HCT116 (cell line): ENCODE data around the gene LHPP. TPM values are rescaled to one million over a fixed set of nuclear protein-coding genes. Genes with fewer than 3 reads are reported as not detected.

Experiments used
- ATAC-seq: fragments of 200-7000 bp; cut with Tn5 transposase; 2 replicates; pipeline ENCODE4 v1.9.1; 2020; ENCODE audit warnings: mild to moderate bottlenecking, moderate library complexity
- BruUV-seq: library from RNA; stranded (reverse); fragments of 400-500 nt; replicated peaks from 2 replicates; lab custom pipeline; 2021; lab: Mats Ljungman, UMichigan
- CTCF ChIA-PET: fragments of 300-600 bp; sonication (Branson Sonifier 250); formaldehyde crosslinking; loops from one replicate; lab custom pipeline; 2021; ENCODE audit warnings: antibody characterized with exemption; lab: Charles Lee
- POLR2A ChIA-PET: fragments of 300-600, 350-600 bp; sonication (Branson Sonifier 250); formaldehyde crosslinking; loops from one replicate; lab custom pipeline; 2021; ENCODE audit warnings: antibody characterized with exemption; lab: Charles Lee
- RAD21 ChIA-PET, 2 experiments: fragments of 300-600 bp; sonication (Branson Sonifier 250); formaldehyde crosslinking; loops; one replicate each; lab custom pipeline; 2023; ENCODE audit warnings: low total read pairs in 2 of 2; ENCODE audit not compliant: uncharacterized antibody in 2 of 2, unreplicated experiment in 2 of 2, low non-redundant PET in 1 of 2; lab: Charles Lee
- DNase-seq: peaks from one replicate; pipeline ENCODE4 v3.0.0-alpha.2; 2010; ENCODE audit warnings: low read depth, low spot score
- H2AFZ ChIP-seq: fragments of 200-600 bp; shearing (Covaris generic), sonication (generic); 2 replicates; pipeline ENCODE4 v1.6.1; 2017; ENCODE audit warnings: low read depth, mixed run types, mixed read lengths, antibody characterized with exemption, low read length; ENCODE audit not compliant: poor library complexity, severe bottlenecking
- H3K27ac ChIP-seq: 2 replicates; pipeline ENCODE4 v1.5.1; 2012; ENCODE audit warnings: low read depth, low read length
- H3K27me3 ChIP-seq: fragments of 200-600 bp; sonication (generic); 2 replicates; pipeline ENCODE4 v1.6.1; 2016; ENCODE audit warnings: mixed run types, low read length, mixed read lengths; ENCODE audit not compliant: insufficient read depth
- H3K36me3 ChIP-seq, 2 experiments: fragments of 200-500 bp in 1 of 2; fragments of 200-600 bp in 1 of 2; sonication (Bioruptor generic) in 1 of 2; sonication (generic) in 1 of 2; 2 replicates each; pipeline versions ENCODE4 v1.5.1 to v1.6.1; 2014 to 2016; ENCODE audit warnings: low read length in 2 of 2, inconsistent platforms in 1 of 2, mixed read lengths in 1 of 2, mixed run types in 1 of 2; ENCODE audit not compliant: insufficient read depth in 2 of 2, control insufficient read depth in 1 of 2
- H3K4me1 ChIP-seq, 2 experiments: fragments of 200-600 bp in 1 of 2; sonication (generic) in 1 of 2; 2 replicates each; pipeline versions ENCODE4 v1.5.1 to v1.6.1; 2012 to 2017; ENCODE audit warnings: low read length in 2 of 2, inconsistent platforms in 1 of 2, mild to moderate bottlenecking in 1 of 2, mixed read lengths in 1 of 2, mixed run types in 1 of 2, moderate library complexity in 1 of 2; ENCODE audit not compliant: insufficient read depth in 2 of 2, control insufficient read depth in 1 of 2
- H3K4me2 ChIP-seq: fragments of 200-600 bp; sonication (generic); 2 replicates; pipeline ENCODE4 v1.6.1; 2017; ENCODE audit warnings: mixed run types, low read length, mixed read lengths
- H3K4me3 ChIP-seq, 2 experiments: fragments of 200-600 bp in 1 of 2; sonication (generic) in 1 of 2; replicated peaks in 1 of 2; 2 replicates each; pipeline ENCODE4 v1.5.1; 2011 to 2016; ENCODE audit warnings: low read length in 2 of 2, control low read depth in 1 of 2, low read depth in 1 of 2, mild to moderate bottlenecking in 1 of 2, mixed read lengths in 1 of 2, mixed run types in 1 of 2
- H3K79me2 ChIP-seq: fragments of 200-600 bp; sonication (generic); 2 replicates; pipeline ENCODE4 v1.6.1; 2017; ENCODE audit warnings: mild to moderate bottlenecking, mixed run types, low read length, moderate library complexity, mixed read lengths; ENCODE audit not compliant: insufficient read depth
- H3K9ac ChIP-seq: fragments of 200-600 bp; sonication (generic); 2 replicates; pipeline ENCODE4 v1.6.1; 2016; ENCODE audit warnings: low read length, mixed read lengths
- H3K9me2 ChIP-seq: fragments of 200-600 bp; sonication (generic), shearing (Covaris generic); 2 replicates; pipeline ENCODE4 v1.6.1; 2017; ENCODE audit warnings: mixed run types, mild to moderate bottlenecking, moderate library complexity; ENCODE audit not compliant: insufficient read depth
- H3K9me3 ChIP-seq, 2 experiments: fragments of 200-500 bp in 1 of 2; fragments of 200-600 bp in 1 of 2; sonication (Bioruptor generic) in 1 of 2; sonication (generic) in 1 of 2; 2 replicates each; pipeline ENCODE4 v1.6.1; 2014 to 2017; ENCODE audit warnings: low read length in 2 of 2, mixed read lengths in 2 of 2, inconsistent platforms in 1 of 2, low read depth in 1 of 2, mild to moderate bottlenecking in 1 of 2, mixed run types in 1 of 2, moderate library complexity in 1 of 2; ENCODE audit not compliant: control insufficient read depth in 1 of 2, insufficient read depth in 1 of 2
- H4K20me1 ChIP-seq: fragments of 200-600 bp; sonication (generic), shearing (Covaris generic); 2 replicates; pipeline ENCODE4 v1.6.1; 2017; ENCODE audit warnings: mixed run types, mild to moderate bottlenecking, moderate library complexity; ENCODE audit not compliant: insufficient read depth
- ATF3 ChIP-seq: IDR thresholded peaks from 2 replicates; pipeline ENCODE4 v1.6.1; 2012
- CEBPB ChIP-seq: IDR thresholded peaks from 2 replicates; pipeline ENCODE4 v1.6.1; 2012; ENCODE audit warnings: low read depth
- ELF1 ChIP-seq: IDR thresholded peaks from 2 replicates; pipeline ENCODE4 v1.6.1; 2012; ENCODE audit warnings: low read depth, borderline replicate concordance
- EZH2 ChIP-seq: fragments of 200-600 bp; sonication (generic); IDR thresholded peaks from 2 replicates; pipeline ENCODE4 v1.6.1; 2017; ENCODE audit warnings: antibody characterized with exemption, mixed run types
- EZH2phosphoT487 ChIP-seq: fragments of 200-600 bp; IDR thresholded peaks from 2 replicates; pipeline ENCODE4 v1.6.1; 2018; ENCODE audit warnings: antibody characterized with exemption, borderline replicate concordance
- FOSL1 ChIP-seq: IDR thresholded peaks from 2 replicates; pipeline ENCODE4 v1.6.1; 2012; ENCODE audit warnings: low read depth
- JUND ChIP-seq: IDR thresholded peaks from 2 replicates; pipeline ENCODE4 v1.6.1; 2012
- MAX ChIP-seq: IDR thresholded peaks from 2 replicates; pipeline ENCODE4 v1.6.1; 2012
- RAD21 ChIP-seq: IDR thresholded peaks from 2 replicates; pipeline ENCODE4 v1.6.1; 2012; ENCODE audit warnings: low read depth, mild to moderate bottlenecking
- SP1 ChIP-seq: IDR thresholded peaks from 2 replicates; pipeline ENCODE4 v1.6.1; 2012; ENCODE audit warnings: low read depth
- YY1 ChIP-seq: IDR thresholded peaks from 2 replicates; pipeline ENCODE4 v1.6.1; 2011; ENCODE audit warnings: low read length, low read depth, moderate library complexity, mild to moderate bottlenecking; ENCODE audit not compliant: insufficient replicate concordance; ENCODE audit errors: extremely low read depth
- ZBTB33 ChIP-seq: IDR thresholded peaks from 2 replicates; pipeline ENCODE4 v1.6.1; 2011; ENCODE audit warnings: mild to moderate bottlenecking, low read length, moderate library complexity; ENCODE audit not compliant: insufficient replicate concordance; ENCODE audit errors: extremely low read depth
- intact Hi-C: fragments of 100-400 bp; cut with micrococcal nuclease; formaldehyde crosslinking; loops from 2 replicates; pipeline ENCODE4 v1.10.0; 2022
- total RNA-seq: library from RNA; stranded (reverse); gene quantifications from one replicate; pipeline ENCODE4 v1.2.1, GENCODE V29; 2021; ENCODE audit not compliant: unreplicated experiment

The LHPP gene
- total RNA-seq, 1 experiment from 2014 or later: 45.8 TPM

GRCh38 chr10:124516181-124516580 is 54.6 kb downstream of the LHPP start:
- no peak overlapping the region for H2AFZ ChIP-seq
- ChIA-PET CTCF (no interaction called here), RAD21 (no interaction called here), POLR2A (no interaction called here)
- no peak overlapping the region for H3K9ac ChIP-seq
- no peaks in the 10 kb centered on the region for H4K20me1 ChIP-seq
- ATAC-seq: no peak
- BruUV-seq: no TSS peak
- no peak for DNase-seq
- peaks cover 4 to 6% of the 10 kb centered on the region in 2 experiments; a peak in 2 of 4 replicates for H3K4me1 ChIP-seq
- H3K4me3 ChIP-seq: no peak overlapping the region
- H3K27ac ChIP-seq: no peak overlapping the region
- H3K79me2 ChIP-seq: no peaks in the 10 kb centered on the region
- H3K9me2 ChIP-seq: no peaks in the 10 kb centered on the region
- TF ChIP-seq EZH2phosphoT487 (no peak), ZBTB33 (no peak), FOSL1 (no peak), ATF3 (no peak), RAD21 (no peak), ELF1 (no peak), EZH2 (no peak)
- H3K4me2 ChIP-seq: no peak overlapping the region
- H3K9me3 ChIP-seq: no peaks in the 10 kb centered on the region
- H3K36me3 ChIP-seq: no peaks in the 10 kb centered on the region
- H3K27me3 ChIP-seq: no peaks in the 10 kb centered on the region
- intact Hi-C loops: no loop called here

GRCh38 chr10:124516746-124517397 is 55.2 kb downstream of the LHPP start:
- Histone ChIP-seq H3K36me3 (no peaks in the 10 kb centered on the region), H3K4me2 (no peak overlapping the region), H3K4me1 (peaks cover 3% of the 10 kb centered on the region in 2 experiments; a peak in 2 of 4 replicates), H3K27ac (no peak overlapping the region), H3K9me3 (no peaks in the 10 kb centered on the region), H3K79me2 (no peaks in the 10 kb centered on the region), H2AFZ (no peak overlapping the region), H3K4me3 (no peak overlapping the region), H3K9ac (no peak overlapping the region), H3K9me2 (no peaks in the 10 kb centered on the region), H3K27me3 (no peaks in the 10 kb centered on the region), H4K20me1 (no peaks in the 10 kb centered on the region)
- CTCF ChIA-PET: no interaction called here
- intact Hi-C loops: no loop called here
- POLR2A ChIA-PET: no interaction called here
- RAD21 ChIA-PET: no interaction called here
- ATAC-seq: no peak
- DNase-seq: no peak
- BruUV-seq: no TSS peak
- TF ChIP-seq EZH2phosphoT487 (no peak), ZBTB33 (no peak), MAX (no peak), SP1 (no peak), EZH2 (no peak), JUND (no peak), YY1 (no peak), CEBPB (no peak)
